ENCODE data around the gene DSCAML1.
A peak's percentile ranks its signal among the peaks of the same experiment; 100 is the strongest.

DSCAML1 gene

DNA sequence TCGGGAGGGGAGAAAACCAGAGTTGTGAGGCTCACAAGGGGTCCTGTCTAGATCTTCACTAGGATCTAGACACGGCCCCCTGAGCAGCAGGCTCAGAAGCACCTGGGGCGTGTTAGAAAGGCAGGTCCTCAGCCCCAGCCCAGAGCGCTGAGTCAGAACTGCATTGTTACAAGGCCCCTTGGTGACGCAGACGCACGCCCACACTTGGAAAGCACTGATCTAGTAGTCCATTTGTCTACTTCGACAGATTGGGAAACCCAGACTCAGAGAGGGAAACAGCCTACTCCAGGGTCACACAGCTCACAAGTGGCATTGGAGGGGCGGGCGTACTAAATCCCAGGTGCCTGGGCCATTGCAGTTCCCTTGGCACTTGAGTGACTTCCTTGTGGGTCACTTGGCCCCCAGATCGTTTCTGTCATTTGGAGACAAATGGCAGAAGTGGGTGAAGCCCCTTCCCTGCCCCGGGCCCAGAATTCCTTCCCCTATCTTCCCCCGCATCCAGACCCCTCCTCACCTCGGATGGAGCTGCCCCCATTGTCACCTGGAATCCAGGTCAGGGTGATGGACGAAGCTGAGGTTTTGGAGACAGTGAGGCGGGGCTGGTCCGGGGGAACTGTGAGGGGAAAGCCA, 358.5 kb downstream of the DSCAML1 start:
- DNase-seq: no peak

- DNase-seq: no peak
Observed at GRCh38 chr11:117437791-117438130, 359.3 kb downstream of the DSCAML1 start.

DNA sequence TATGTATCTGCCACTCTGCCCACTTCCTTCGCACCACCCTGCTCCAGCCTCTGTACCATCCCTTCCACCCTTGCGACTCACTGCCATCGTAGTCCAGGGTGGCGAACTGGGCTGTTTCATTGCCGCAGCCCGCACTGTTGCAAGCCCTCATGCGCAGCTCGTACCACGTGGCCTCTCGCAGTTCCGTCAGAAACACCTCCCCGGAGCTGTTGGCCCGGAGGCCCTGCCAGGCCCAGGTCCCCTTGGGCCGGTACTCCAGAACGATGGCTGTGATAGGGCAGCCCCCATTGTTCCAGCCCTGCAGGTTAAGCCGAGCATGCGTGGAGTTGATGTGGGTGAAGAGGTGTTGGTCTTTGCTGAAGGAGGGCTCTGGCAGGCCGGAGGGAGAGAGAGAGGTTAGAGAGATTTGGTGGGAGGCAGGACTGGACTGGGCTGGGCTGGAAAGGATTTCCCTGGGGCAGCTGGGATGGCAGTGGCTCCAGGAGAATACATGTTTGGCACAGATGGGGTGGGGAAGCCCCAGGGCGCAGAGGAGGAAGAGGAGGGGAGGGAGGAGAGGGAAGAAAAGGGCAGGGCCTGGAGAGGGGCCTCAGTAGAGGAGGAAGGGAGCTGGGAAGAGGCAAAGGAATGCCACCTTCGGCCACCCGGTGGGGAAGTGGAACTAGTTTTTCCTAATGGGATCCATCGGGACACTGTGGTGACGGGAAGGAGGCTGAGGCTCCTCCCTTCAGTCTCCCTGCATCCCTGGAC, 359.8 kb downstream of the DSCAML1 start:
- DNase-seq: no peak

GRCh38 chr11:117435326-117435725, 361.7 kb downstream of the DSCAML1 start:
- DNase-seq: no peak

DNA sequence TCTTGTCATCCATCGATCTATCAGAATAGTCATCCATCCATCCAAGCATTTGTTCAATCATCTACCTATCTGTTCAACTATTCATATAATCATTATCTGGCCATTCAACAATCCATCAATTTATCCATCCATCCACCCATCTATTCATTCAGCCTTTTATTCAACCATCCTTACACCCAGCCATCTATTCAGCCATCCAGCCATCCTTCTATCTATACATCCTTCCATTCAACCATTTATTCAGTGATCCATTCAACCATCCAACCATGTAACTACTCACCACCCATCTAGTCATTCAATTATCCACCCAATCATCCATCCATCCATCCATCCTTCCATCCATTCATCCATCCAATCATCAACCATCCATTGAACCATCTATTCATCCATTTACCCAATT, 362.5 kb downstream of the DSCAML1 start:
- DNase-seq: no peak

DNA sequence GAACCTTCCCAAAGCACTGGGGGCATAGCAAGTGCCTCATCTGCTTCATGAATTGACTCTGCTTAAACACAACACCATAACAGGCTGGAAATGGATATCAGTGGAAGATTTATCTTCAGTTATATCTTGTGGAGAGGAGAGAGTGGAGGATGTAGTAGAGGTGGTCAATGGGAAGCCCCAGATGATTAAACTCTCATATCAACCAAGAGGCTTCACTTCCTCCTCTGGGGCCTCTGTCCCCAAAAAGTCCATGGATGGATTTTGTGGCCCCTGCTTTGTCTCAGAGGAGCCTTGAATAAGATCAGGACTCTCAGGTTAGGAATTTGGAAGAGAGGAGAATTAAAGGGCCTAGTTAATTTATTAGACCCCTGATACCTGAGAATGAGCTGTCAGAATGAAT, 363.3 kb downstream of the DSCAML1 start:
- DNase-seq: no peak

GRCh38 chr11:117431436-117431835, 365.6 kb downstream of the DSCAML1 start:
- no peak for DNase-seq

- no peak for DNase-seq
Observed at GRCh38 chr11:117430293-117430955, 366.6 kb downstream of the DSCAML1 start.

DNA sequence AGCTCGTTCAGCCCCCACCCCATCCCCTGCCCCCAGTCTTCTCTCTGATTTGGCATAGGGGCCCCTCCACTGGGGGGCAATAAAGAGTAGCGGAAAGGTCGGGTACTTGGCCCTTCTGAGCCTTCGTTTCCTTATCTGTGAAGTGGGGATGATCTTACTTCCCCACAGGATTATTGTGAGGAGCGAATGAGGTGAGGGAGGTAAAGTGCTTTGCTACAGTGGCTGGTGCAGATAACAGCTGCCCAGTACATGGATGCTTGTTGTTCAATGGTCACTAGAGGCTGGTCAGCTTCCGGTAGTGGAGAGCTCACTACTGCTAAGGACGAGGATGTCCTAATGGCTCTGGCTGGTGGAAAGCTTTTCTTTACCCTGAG, 368.2 kb downstream of the DSCAML1 start:
- DNase-seq: no peak

- no peak for DNase-seq
Observed at GRCh38 chr11:117428186-117428855, 368.7 kb downstream of the DSCAML1 start.

GRCh38 chr11:117427356-117427874, 369.6 kb downstream of the DSCAML1 start:
- DNase-seq: no peak

DNA sequence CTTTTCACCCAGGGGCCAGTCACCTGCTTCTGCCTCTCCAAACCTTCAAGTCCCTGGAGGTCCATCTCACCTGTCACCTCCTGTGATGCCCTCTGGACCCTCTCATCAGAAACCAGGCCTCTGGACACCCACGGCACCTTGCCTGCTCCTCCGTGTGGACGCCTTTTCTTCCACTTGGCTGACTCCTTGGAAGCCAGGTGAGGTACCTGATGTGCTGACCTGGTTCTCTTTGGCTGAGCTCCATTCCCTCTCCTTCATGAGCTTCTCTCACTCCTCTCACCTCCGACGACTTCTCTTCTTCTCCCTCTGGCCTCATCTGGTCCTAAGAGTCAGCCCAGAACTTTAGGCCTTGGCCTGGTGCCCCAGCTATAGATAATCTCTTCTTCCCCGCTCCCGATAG, 370.1 kb downstream of the DSCAML1 start:
- no peak for DNase-seq

DNA sequence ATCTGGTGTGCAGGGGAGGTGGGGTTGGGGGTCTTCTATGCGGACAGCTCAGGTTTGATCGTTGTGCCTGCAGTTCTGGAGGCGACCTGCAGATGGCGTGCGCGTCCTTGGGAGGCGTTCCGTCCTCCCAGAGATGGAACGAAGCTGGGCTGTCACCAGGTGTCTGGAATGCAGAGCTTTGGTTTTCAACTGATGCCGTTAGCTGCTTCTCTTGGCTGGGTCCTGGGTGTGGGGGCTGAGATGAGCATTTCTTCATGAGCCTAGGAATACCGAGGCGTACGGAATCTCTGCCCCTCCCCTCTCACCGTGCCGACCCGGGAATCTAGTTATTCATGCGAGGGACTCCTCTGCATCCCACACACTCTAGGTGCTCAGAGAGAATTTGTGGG, 370.7 kb downstream of the DSCAML1 start:
- peak; percentile 57 to 62 for DNase-seq

GRCh38 chr11:117425679-117426296, 371.2 kb downstream of the DSCAML1 start:
- DNase-seq: no peak

DNA sequence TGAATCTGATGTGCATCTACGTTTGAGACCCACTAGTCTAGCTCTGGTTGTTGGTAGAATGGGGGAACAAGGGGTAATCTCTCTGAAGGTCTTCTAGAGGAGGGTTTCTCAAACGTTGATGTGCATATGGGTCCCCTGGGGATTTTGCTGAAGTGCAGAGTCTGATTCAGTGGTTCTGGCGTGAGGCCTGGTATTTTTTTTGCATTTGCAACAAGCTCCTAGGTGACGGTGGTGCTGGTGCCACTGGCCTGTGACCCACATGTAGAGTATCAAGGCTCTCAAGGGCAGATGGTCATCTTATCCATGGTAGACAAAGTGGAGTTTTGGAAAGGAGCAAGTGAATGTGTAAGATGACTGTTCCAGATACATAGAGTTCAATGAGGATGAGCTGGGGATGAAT, 372.2 kb downstream of the DSCAML1 start:
- no peak for DNase-seq

DNA sequence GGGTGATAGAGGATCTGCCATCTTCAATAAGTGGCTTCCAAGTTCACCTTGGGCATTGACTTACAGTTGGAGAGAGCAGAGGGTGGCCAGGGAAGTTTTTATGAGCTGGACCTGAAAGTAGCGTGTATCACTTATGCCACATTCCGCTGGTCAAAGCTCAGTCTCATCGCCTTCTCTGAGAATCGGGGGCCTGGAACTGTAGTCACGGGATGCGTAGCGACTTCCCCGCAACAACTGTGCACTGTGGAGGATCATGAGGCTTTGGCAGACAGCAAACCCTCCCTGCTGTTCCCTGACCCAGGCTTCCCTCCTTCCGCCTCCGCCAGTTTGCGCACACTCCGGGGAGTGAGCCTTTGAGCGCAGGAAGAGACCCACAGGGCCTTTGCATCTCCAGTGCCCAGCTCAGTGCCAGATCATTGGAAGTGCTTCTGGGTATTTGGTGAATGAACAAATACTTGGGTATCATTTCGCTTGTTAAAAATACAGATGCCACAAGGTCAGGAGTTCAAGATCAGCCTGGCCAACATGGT, 373.9 kb downstream of the DSCAML1 start:
- no peak for DNase-seq

DNA sequence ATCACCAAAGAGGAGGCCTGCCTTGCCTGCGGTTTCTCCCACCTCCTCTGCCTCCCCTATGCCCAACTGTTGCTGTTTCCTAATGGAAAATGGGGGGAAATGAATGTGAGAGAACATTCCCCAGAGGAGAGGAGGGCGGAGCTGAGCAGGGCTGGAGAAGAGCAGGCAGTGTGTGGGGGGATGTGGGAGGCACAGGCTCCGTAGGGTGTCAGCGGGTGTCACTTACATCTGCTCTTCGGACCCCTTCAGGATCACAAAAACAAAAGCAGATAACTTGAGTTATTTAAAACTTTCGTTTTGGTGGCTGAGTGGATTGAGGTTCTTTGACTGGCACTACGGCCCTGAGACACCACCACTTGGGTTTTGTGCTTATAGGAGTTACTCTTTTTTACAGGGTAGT, 375.5 kb downstream of the DSCAML1 start:
- DNase-seq: no peak

DNA sequence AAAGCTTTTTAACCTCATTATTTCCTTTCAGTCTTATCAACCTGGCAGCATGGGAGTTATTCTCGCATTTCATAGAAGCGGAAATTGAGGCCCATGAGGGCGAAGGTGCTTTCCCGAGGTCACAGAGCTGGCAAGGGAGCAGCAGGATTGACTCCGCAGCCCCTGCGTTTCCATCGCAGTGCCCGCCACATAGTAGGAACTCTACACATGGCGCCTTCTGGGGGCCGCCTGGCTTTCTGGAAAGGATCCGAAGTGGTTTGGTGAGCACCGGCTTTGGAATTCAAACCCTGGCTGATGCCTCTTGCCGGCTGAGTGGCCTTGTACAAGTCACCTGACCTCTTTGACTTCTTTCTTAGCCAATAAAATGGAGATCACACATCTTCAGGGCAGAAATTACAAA, 376.0 kb downstream of the DSCAML1 start:
- no peak for DNase-seq

DNA sequence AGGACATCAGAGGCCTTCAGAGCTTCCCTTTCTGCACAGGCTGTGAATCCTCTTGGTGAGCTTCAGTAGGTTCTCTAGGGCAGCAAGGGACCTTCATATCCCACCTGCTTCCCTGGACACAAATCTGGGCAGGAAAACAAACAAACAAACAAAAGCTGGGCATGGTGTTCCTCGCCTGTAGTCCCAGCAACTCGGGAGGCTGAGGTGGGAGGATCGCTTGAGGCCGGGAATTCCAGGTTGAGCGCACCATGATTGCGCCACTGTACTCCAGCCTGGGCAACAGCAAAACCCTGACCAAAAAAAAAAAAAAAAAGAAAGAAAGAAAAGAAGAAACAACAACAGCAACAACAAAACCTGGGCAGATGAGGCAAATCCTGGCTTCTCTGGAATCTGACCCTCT, 376.4 kb downstream of the DSCAML1 start:
- DNase-seq: no peak

DNA sequence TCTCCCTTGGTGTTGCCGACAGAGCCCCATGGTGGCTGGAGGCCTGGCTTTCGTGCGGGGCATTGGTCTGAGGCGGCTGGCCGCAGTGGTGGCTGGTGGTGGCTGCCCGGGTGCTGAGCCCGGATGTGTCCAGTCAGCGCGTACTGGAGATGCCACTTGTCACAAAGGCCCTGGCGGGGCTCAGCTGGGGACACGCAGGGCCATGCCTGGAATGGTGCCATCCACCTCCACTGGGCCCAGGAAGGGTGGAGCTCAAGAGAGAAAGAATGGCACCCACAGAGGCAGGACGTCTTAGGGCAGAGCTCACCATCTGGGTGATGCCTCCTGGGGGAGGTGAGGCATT, 376.9 kb downstream of the DSCAML1 start:
- no peak for DNase-seq

DNA sequence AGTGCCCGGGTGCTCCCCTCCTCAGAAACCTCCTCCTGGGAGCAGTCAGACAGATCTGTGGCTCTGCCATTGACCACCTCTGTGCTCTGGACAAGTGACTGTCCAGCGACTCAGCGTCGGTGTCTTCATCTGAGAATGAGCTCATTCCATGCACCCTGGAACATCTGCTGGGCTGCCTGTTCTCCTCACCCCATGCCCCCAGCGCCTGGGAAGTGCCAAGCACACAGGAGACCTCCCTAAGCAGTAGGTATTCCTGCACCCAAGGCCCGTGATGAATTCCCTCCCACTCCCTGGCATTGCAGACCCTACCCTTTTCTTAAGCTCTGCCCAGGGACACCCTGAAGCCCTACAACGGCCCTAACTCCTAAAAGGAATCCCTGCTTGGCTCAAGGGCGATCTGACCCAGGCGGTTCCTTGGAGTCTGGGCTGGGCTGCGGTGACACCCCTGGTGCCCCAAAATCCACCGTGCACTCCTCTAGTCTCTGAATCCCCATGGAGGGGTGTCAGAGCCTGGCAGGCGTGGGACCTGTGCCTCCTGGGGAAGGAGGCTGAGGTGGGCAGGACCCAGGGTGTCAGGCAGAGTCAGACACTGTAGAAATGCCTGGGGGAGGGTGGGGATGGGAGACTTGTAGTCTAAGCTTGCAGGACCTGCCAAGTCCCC, 377.4 kb downstream of the DSCAML1 start:
- no peak for DNase-seq

DNA sequence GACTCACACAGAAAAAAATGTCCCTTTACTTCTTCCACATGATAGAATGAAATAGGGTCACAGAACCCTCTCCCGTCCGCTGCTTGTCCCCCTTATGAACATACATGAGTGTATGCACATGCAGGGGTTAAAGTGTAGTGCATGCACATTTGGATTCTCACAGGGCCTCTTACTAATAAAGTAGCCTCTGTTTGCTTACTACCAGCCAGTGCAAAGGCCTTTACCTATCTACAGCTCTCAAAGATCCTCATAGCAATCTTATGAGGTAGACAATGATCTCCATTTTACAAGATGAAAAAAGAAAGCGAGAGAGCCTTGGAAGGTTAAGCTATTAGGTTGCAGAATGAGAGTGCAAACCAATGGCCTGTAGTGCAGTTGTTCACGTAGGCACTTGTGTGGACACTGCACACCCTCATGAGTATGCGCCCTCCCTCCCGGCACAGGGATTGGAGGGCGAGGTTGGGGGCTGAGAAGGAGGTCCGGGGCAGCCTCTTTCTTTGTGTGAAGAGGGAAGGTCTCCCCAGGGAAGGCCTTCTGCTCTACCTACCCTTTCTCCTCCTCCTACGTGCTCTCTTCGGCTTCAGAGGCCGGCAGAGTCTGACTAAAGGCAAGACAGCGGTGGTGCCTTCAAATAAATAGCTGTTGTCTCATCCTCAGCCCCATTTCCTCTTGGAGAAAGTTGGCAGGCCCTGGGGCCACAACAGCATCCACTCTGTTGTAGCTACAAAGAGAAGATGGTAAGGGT, 378.1 kb downstream of the DSCAML1 start:
- DNase-seq: no peak

Data from CD4-positive, alpha-beta T cell treated with Interleukin-4 for 1 hour (primary cell).